Measurements from ENCODE around the gene DHPS. TPM values are rescaled to one million over a fixed set of nuclear protein-coding genes. Genes with fewer than 3 reads are reported as not detected.
"Not testable (repeated sequence)": the region's sequence is repeated elsewhere in the genome, so short reads cannot be mapped to it uniquely, and the experiment has no call there.

The DHPS gene
- total RNA-seq, 6 donors from 2014 or later = 71.6 to 190 (median 94.3) TPM

GRCh38 chr19:12646551-12646950 is 35.1 kb downstream of the DHPS start:
- 87 to 88% methylated on average over 10 of the region's 10 CpGs for WGBS, 2 donors

DNA sequence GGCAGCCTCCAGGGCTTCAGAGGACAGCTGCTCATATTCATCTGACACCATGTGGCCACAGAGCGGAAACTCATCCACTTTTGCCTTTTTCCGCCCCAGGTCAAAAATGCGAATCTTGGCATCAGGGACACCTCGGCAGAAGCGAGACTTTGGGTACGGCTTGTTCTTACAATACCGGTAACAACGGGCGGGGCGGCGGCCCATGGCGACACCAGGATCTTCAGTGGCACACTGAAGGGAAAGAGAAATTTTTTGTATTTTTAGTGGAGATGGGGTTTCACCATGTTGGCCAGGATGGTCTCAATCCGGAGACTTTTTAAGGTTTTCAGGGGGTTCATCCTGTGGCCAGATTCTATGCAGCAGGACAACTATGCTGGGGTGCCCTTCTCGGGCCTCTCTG is 38.0 kb downstream of the DHPS start:
- not testable (repeated sequence) for ATAC-seq (ENCODE audit: low FRiP score in 2 of 2); H3K4me3 ChIP-seq
- DNase-seq = peak in 1 of 2 donors; percentile 78

More at GRCh38 chr19:12646551-12646950, 35.1 kb downstream of the DHPS start:
- H3K4me3 ChIP-seq = no peak overlapping the region
- H3K36me3 ChIP-seq = peaks cover 0 to 1% (median 0%) of the 10 kb centered on the region in 4 donors
- ATAC-seq (ENCODE audit: low FRiP score in 2 of 2) = no peak
- H3K27ac ChIP-seq = no peak overlapping the region
- H3K9me3 ChIP-seq = no peaks in the 10 kb centered on the region
- H3K4me1 ChIP-seq = peaks cover 8 to 21% (median 12%) of the 10 kb centered on the region in 4 donors
- DNase-seq = no peak
- TF ChIP-seq CTCF (IDR thresholded peaks at IDR 0.05) (no peak), EP300 (IDR thresholded peaks at IDR 0.05) (no peak)
- H3K27me3 ChIP-seq = no peaks in the 10 kb centered on the region

DNA sequence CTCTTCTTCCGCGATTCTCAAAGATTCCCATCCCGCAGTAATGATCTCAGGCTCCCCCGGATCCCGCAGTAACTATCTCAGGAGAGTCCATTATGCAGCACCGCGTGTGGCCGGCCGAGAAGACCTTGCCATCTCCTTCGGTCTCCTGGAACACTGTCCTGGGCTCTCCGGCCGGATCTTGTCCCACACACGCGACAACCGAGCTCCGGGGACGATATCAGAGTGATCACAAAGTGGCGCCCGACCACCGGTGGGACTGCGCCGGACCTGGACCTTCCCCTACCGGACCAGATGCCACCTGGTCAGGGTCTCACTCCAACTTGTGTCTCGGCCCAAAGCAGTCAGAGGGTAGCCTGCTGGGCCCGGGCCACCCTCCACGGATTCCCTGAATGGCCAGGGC is 39.2 kb downstream of the DHPS start:
- DNase-seq = peak in 1 of 2 donors; percentile 72
- Histone ChIP-seq H3K4me3 (no peak overlapping the region), H3K36me3 (no peaks in the 10 kb centered on the region), H3K4me1 (peaks cover 6 to 16% (median 7%) of the 10 kb centered on the region in 4 donors), H3K27me3 (no peaks in the 10 kb centered on the region), H3K27ac (no peak overlapping the region), H3K9me3 (no peaks in the 10 kb centered on the region)
- ATAC-seq (ENCODE audit: low FRiP score in 2 of 2) = no peak
- TF ChIP-seq POLR2A (IDR thresholded peaks at IDR 0.05) (no peak), CTCF (IDR thresholded peaks at IDR 0.05) (no peak), EP300 (IDR thresholded peaks at IDR 0.05) (no peak), POLR2AphosphoS5 (IDR thresholded peaks at IDR 0.05) (no peak)
- 86 to 91% methylated on average over 14 to 26 of the region's 26 CpGs for WGBS, 2 donors

More for the DNA sequence above, 38.0 kb downstream of the DHPS start:
- not testable (repeated sequence) for H3K36me3 ChIP-seq, H3K27me3 ChIP-seq, H3K27ac ChIP-seq, H3K9me3 ChIP-seq
- WGBS, 2 donors = 95 to 97% methylated on average over 14 of the region's 14 CpGs
- H3K4me1 ChIP-seq = peaks cover 13 to 28% (median 18%) of the 10 kb centered on the region in 4 donors

DNA sequence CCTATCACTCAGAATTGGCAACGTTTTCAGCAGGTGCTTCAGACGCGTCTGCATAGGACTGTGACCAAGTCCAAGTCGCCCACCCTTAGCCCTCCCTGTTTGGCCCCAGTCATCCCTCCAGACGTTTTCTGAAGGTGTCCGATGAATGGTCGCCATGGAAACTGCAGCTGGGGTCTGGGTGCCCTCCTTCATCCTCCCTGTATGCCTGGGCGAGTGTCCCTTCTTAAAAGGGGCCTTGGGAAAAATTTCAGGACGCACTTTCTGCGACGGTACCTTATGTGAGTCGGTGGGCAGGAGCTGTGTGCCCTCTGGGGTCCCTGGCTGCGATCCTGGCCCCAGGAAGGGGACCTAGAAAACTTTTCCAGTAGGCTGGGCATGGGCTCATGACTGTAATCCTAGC is 40.2 kb downstream of the DHPS start:
- Histone ChIP-seq H3K36me3 (no peaks in the 10 kb centered on the region), H3K27ac (no peak overlapping the region)
- ATAC-seq (ENCODE audit: low FRiP score in 2 of 2) = no peak

DNA sequence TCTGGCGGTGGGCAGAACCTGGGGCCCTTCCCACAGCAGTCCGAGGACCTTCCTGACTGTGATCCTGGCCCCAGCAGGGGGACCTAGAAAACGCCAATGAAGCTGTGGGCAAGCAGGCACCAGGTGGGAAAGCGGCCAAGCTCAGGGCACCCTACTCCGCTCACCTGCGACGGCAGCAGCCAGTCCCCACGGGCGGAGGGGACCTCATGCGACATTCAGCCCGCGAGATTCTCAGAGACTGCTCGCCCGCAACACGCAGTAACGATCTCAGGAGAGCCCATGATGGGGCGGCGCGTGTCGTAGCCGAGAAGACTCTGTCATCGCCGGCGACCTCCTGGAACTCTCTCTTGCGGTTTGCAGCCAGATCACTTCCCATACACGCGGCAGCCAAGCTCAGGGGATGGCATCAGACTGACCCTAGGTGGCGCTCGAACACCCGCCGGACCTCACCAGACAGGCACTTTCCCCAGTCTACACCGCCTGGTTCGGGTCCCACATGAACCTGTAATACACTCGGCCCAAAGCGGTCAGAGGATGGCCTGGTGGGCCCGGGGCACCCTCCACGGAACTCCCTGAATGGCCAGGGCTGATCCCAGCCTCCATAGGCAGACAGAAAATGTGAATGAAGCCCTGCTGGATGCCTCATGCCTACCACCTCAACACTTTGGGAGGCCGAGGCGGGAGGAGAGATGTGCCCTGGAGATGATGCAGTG is 41.6 kb downstream of the DHPS start:
- H3K36me3 ChIP-seq = no peaks in the 10 kb centered on the region
- peak overlapping the region in 3 of 4 donors; percentile 7 to 32 (median 14) for H3K4me3 ChIP-seq
- 12 to 15% methylated on average over 13 to 16 of the region's 39 CpGs for WGBS, 2 donors
- H3K27me3 ChIP-seq = no peaks in the 10 kb centered on the region
- no peaks in the 10 kb centered on the region for H3K9me3 ChIP-seq
- H3K27ac ChIP-seq = no peak overlapping the region
- ATAC-seq (ENCODE audit: low FRiP score in 2 of 2) (peak; percentile 94 to 96), DNase-seq (peak; percentile 87 to 92)
- no peak for TF ChIP-seq POLR2A (IDR thresholded peaks at IDR 0.05)
- peak; percentile 80 to 84 (median 82) for TF ChIP-seq CTCF (IDR thresholded peaks at IDR 0.05)
- TF ChIP-seq EP300 (IDR thresholded peaks at IDR 0.05) = no peak
- no peak for TF ChIP-seq POLR2AphosphoS5 (IDR thresholded peaks at IDR 0.05)
- peaks cover 6 to 10% (median 6%) of the 10 kb centered on the region in 4 donors for H3K4me1 ChIP-seq

More for the DNA sequence above, 40.2 kb downstream of the DHPS start:
- Histone ChIP-seq H3K27me3 (no peaks in the 10 kb centered on the region), H3K9me3 (no peaks in the 10 kb centered on the region), H3K4me3 (no peak overlapping the region), H3K4me1 (peaks cover 6 to 10% (median 6%) of the 10 kb centered on the region in 4 donors)
- DNase-seq = no peak
- WGBS, 2 donors = 68 to 70% methylated on average over 13 of the region's 13 CpGs
- TF ChIP-seq EP300 (IDR thresholded peaks at IDR 0.05) = no peak
- TF ChIP-seq POLR2A (IDR thresholded peaks at IDR 0.05) = no peak
- no peak for TF ChIP-seq POLR2AphosphoS5 (IDR thresholded peaks at IDR 0.05)
- no peak for TF ChIP-seq CTCF (IDR thresholded peaks at IDR 0.05)
